ENCODE results near the gene HOXA2. TPM values are rescaled to one million over a fixed set of nuclear protein-coding genes. Genes with fewer than 3 reads are reported as not detected.

The HOXA2 gene
- polyA plus RNA-seq, 1 donor (not counting 4 experiments of a cell fraction or from before 2014, with no cell fraction given), result 0.71 TPM

DNA sequence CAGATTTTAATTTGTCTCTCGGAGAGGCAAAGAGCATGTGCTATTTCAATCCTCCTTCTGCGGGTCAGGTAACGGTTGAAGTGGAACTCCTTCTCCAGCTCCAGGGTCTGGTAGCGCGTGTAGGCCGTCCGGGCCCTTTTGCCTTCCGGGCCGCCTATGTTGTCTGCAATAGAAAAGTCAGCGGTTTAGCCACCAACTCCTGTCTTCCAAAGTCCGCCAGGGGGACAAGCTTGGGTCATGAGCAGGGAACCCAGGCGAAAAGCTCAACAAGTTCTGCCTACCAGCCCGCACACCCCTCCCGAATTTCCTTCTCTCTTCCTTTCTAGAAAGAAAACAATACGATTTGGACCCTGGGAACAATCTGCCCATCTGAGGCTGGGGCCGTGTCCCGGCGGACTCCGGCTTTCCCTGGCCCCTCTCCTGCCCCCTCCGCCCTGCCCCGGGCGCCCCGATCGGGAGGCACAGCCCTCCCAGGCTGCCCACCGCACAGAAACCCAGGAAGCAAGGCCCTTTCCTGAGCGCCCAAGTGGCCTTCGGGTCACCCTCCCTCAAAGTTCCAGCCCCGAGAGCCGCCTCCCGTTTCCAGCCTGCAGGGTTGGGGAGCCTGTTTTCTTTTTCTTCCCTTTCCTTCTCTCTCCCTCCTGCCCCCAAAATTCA lies 39.6 kb upstream of the HOXA2 start:
- no peaks in the 10 kb centered on the region for H3K9me1 ChIP-seq (ENCODE audit: control insufficient read depth, extremely low read depth, insufficient read depth, low read length)
- H3K4me3 ChIP-seq (ENCODE audit: control insufficient read depth in 2 of 3, extremely low read depth in 1 of 3, insufficient read depth in 2 of 3, low read depth in 1 of 3, low read length in 3 of 3), result peak overlapping the region; percentile 58 to 93 (median 91)
- DNase-seq (ENCODE audit: low read depth, low spot score) (no peak), FAIRE-seq (no peak)
- peaks cover 4 to 7% of the 10 kb centered on the region in 2 experiments for H3K36me3 ChIP-seq (ENCODE audit: control insufficient read depth in 2 of 2, extremely low read depth in 1 of 2, insufficient read depth in 2 of 2, low read length in 2 of 2)
- no peak overlapping the region for H2AFZ ChIP-seq (ENCODE audit: control insufficient read depth, low read length)
- H4K20me1 ChIP-seq (ENCODE audit: control insufficient read depth, extremely low read depth, insufficient read depth, low read length), result no peaks in the 10 kb centered on the region
- dilution Hi-C loops (cut with MboI; ENCODE audit: extremely low pct_ligation_motif_present, low sequenced_read_pairs), result no loop called here
- H3K9me3 ChIP-seq (ENCODE audit: control insufficient read depth, low read depth, low read length), result no peaks in the 10 kb centered on the region
- TF ChIP-seq EZH2 (IDR thresholded peaks at IDR 0.05; ENCODE audit: low read length), result no peak
- peaks cover 36% of the 10 kb centered on the region for H3K4me1 ChIP-seq (ENCODE audit: control insufficient read depth, extremely low read depth, insufficient read depth, low read length)
- H3K27me3 ChIP-seq (ENCODE audit: control insufficient read depth, extremely low read depth, insufficient read depth, low read length), result no peaks in the 10 kb centered on the region
- H3K79me2 ChIP-seq (ENCODE audit: control insufficient read depth, insufficient read depth, low read length), result peaks cover 67% of the 10 kb centered on the region
- peak overlapping the region; percentile 93 for H3K9ac ChIP-seq (ENCODE audit: control insufficient read depth, extremely low read depth, insufficient read depth, low read length)
- H3K4me2 ChIP-seq (ENCODE audit: control insufficient read depth, extremely low read depth, insufficient read depth, low read depth, low read length), result peak overlapping the region; percentile 92
- peak overlapping the region; percentile 92 for H3K27ac ChIP-seq (ENCODE audit: control insufficient read depth, insufficient read depth, low read length)

DNA sequence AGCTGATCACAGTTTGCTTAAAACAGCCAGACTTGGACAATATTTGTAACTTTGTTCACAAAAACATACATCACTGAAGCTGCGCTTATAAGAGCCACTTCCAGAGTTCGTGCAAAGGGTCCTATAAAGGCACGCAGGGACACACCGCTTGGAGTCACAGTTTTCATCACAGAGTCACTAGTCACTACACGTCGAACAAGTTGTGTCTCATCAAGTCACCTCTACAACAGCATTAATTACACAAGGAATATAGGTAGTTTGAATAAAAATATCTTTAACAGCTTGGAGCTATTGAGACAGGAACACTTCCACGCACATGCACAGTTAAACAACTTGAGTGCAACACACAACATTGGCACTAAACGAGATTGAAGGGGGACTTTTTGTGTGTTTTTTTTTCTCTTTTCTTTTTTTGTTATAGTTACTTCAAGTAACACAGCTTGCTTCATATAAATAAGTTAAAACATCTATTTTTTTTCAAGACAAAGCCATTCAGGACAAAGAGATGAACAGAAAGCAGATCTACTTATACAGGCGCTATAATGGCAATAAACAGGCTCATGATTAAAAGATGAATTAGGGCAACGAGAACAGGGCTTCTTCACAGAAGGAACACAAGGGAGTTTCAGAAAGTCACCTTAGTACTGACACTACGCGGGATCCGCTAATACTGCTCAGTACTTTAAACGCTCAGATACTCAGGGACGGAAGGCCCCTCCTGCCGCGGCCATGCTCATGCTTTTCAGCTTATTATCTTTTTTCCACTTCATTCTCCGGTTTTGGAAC lies 38.8 kb upstream of the HOXA2 start:
- Histone ChIP-seq H3K27ac (ENCODE audit: control insufficient read depth, insufficient read depth, low read length) (peak overlapping the region; percentile 92), H3K79me2 (ENCODE audit: control insufficient read depth, insufficient read depth, low read length) (peaks cover 62% of the 10 kb centered on the region), H3K4me3 (ENCODE audit: control insufficient read depth in 2 of 3, extremely low read depth in 1 of 3, insufficient read depth in 2 of 3, low read depth in 1 of 3, low read length in 3 of 3) (peak overlapping the region in 2 of 3 experiments; percentile 91 to 93), H3K4me2 (ENCODE audit: control insufficient read depth, extremely low read depth, insufficient read depth, low read depth, low read length) (peak overlapping the region; percentile 92), H3K9me1 (ENCODE audit: control insufficient read depth, extremely low read depth, insufficient read depth, low read length) (no peaks in the 10 kb centered on the region), H3K4me1 (ENCODE audit: control insufficient read depth, extremely low read depth, insufficient read depth, low read length) (peaks cover 34% of the 10 kb centered on the region), H3K36me3 (ENCODE audit: control insufficient read depth in 2 of 2, extremely low read depth in 1 of 2, insufficient read depth in 2 of 2, low read length in 2 of 2) (peaks cover 4 to 7% of the 10 kb centered on the region in 2 experiments), H3K9me3 (ENCODE audit: control insufficient read depth, low read depth, low read length) (no peaks in the 10 kb centered on the region), H3K9ac (ENCODE audit: control insufficient read depth, extremely low read depth, insufficient read depth, low read length) (peak overlapping the region; percentile 93), H4K20me1 (ENCODE audit: control insufficient read depth, extremely low read depth, insufficient read depth, low read length) (no peaks in the 10 kb centered on the region), H2AFZ (ENCODE audit: control insufficient read depth, low read length) (no peak overlapping the region), H3K27me3 (ENCODE audit: control insufficient read depth, extremely low read depth, insufficient read depth, low read length) (no peaks in the 10 kb centered on the region)
- TF ChIP-seq, protein P1, sequence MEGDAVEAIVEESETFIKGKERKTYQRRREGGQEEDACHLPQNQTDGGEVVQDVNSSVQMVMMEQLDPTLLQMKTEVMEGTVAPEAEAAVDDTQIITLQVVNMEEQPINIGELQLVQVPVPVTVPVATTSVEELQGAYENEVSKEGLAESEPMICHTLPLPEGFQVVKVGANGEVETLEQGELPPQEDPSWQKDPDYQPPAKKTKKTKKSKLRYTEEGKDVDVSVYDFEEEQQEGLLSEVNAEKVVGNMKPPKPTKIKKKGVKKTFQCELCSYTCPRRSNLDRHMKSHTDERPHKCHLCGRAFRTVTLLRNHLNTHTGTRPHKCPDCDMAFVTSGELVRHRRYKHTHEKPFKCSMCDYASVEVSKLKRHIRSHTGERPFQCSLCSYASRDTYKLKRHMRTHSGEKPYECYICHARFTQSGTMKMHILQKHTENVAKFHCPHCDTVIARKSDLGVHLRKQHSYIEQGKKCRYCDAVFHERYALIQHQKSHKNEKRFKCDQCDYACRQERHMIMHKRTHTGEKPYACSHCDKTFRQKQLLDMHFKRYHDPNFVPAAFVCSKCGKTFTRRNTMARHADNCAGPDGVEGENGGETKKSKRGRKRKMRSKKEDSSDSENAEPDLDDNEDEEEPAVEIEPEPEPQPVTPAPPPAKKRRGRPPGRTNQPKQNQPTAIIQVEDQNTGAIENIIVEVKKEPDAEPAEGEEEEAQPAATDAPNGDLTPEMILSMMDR (optimal IDR thresholded peaks at IDR 0.05 in 1 of 3, IDR thresholded peaks at IDR 0.05 in 1 of 3, conservative IDR thresholded peaks at IDR 0.05 in 1 of 3; ENCODE audit: extremely low read depth in 1 of 3, insufficient read depth in 2 of 3, low read length in 3 of 3), result no peak
- no peak for TF ChIP-seq EZH2 (IDR thresholded peaks at IDR 0.05; ENCODE audit: low read length)
- dilution Hi-C loops (cut with MboI; ENCODE audit: extremely low pct_ligation_motif_present, low sequenced_read_pairs), result no loop called here
- FAIRE-seq, result peak; percentile 63
- no peak for DNase-seq (ENCODE audit: low read depth, low spot score)

Measured in keratinocyte (primary cell).